K562 treated with DMSO at 1 percent for 12 hours (cell line): Measurements from ENCODE around the gene TCHH. TPM values are rescaled to one million over a fixed set of nuclear protein-coding genes. Genes with fewer than 3 reads are reported as not detected.

ENCODE experiments used
- total RNA-seq: library from RNA; unstranded; fragments of 300-600 nt; gene quantifications from 2 replicates; pipeline ENCODE4 v1.2.3, GENCODE V29; 2022; ENCODE audit not compliant: insufficient read depth

Gene TCHH, protein sequence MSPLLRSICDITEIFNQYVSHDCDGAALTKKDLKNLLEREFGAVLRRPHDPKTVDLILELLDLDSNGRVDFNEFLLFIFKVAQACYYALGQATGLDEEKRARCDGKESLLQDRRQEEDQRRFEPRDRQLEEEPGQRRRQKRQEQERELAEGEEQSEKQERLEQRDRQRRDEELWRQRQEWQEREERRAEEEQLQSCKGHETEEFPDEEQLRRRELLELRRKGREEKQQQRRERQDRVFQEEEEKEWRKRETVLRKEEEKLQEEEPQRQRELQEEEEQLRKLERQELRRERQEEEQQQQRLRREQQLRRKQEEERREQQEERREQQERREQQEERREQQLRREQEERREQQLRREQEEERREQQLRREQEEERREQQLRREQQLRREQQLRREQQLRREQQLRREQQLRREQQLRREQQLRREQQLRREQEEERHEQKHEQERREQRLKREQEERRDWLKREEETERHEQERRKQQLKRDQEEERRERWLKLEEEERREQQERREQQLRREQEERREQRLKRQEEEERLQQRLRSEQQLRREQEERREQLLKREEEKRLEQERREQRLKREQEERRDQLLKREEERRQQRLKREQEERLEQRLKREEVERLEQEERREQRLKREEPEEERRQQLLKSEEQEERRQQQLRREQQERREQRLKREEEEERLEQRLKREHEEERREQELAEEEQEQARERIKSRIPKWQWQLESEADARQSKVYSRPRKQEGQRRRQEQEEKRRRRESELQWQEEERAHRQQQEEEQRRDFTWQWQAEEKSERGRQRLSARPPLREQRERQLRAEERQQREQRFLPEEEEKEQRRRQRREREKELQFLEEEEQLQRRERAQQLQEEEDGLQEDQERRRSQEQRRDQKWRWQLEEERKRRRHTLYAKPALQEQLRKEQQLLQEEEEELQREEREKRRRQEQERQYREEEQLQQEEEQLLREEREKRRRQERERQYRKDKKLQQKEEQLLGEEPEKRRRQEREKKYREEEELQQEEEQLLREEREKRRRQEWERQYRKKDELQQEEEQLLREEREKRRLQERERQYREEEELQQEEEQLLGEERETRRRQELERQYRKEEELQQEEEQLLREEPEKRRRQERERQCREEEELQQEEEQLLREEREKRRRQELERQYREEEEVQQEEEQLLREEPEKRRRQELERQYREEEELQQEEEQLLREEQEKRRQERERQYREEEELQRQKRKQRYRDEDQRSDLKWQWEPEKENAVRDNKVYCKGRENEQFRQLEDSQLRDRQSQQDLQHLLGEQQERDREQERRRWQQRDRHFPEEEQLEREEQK (N-terminal part only)
- not detected in 2 replicates for total RNA-seq

DNA sequence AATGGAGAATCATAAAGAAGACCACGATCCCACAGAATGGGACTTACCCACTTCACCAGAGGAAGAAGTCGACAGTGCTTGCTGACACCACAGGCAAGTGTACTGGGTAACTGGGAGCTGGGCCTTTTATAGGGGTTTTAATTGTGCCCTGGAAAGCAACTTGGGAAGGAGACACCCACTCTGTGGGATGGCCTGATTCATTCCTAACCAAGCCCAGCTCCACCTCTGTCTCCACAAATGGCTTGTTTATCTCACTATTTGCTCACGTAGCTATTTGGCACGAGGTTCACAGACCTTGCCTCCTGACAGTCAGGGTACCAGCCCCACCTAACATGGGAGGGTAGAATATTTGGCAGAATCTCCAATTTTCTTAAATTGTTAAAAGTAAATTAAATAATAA lies at the start of gene TCHH:
TSS of gene TCHH (minus strand) at position 101 of the 400 bp plus-strand sequence. CDS start 1,364 bp downstream, outside the sequence.

GRCh38 chr1:152159144-152159543 lies 43.9 kb upstream of the TCHH start, which contains the start of gene RPTN:
Gene RPTN (minus strand): TSS chr1:152159228. CDS start chr1:152157889, 1,339 bp downstream.

GRCh38 chr1:152089014-152089674 lies 26.1 kb downstream of the TCHH start, which contains the start of gene TCHHL1:
Gene TCHHL1 (minus strand): TSS chr1:152089064. CDS start chr1:152088143, 921 bp downstream.

Other genes starting within 250 kb of the TCHH start
- 12.1 and 30.6 TPM in 2 replicates for gene THEM4, start 205.9 kb downstream of the TCHH start, total RNA-seq
- gene S100A10, start 121.6 kb downstream of the TCHH start, total RNA-seq, result not detected in 2 replicates
- 532 and 585 TPM in 2 replicates for gene S100A11, start 78.4 kb downstream of the TCHH start, total RNA-seq
- not detected in 2 replicates for gene TCHHL1, start 26.4 kb downstream of the TCHH start, total RNA-seq
- not detected in 2 replicates for gene RPTN, start 43.8 kb upstream of the TCHH start, total RNA-seq
- gene HRNR, start 108.7 kb upstream of the TCHH start, total RNA-seq, result not detected in 2 replicates
- not detected in 2 replicates for gene FLG, start 209.8 kb upstream of the TCHH start, total RNA-seq
- not detected in 2 replicates for gene FLG2, start 244.6 kb upstream of the TCHH start, total RNA-seq